Activated gamma-delta T cell (primary cell): ENCODE results near the gene TGFB1I1.
A peak's percentile ranks its signal among the peaks of the same experiment; 100 is the strongest.
"Not testable (repeated sequence)": the region's sequence is repeated elsewhere in the genome, so short reads cannot be mapped to it uniquely, and the experiment has no call there.

ENCODE experiments used
- DNase-seq: peaks from one replicate; lab custom pipeline; 2025; lab: John Stamatoyannopoulos, UW
- total RNA-seq, 2 donors: gene quantifications; one replicate each; lab custom pipeline; 2026; lab: John Stamatoyannopoulos, UW

TGFB1I1 gene
- total RNA-seq: 0.13 to 0.20 reads per million in 2 donors

- DNase-seq: no peak
These were observed at the start of gene TGFB1I1 for GRCh38 chr16:31471875-31472708. TGFB1I1 (plus strand) TSS chr16:31472152; CDS start chr16:31472189, 37 bp downstream.

- DNase-seq: no peak
These were observed 48.7 kb upstream of the TGFB1I1 start for GRCh38 chr16:31423241-31423640.

- no peak for DNase-seq
These were observed 48.2 kb upstream of the TGFB1I1 start for GRCh38 chr16:31423801-31424200.

- DNase-seq: peak; percentile 47
These were observed 44.3 kb upstream of the TGFB1I1 start for GRCh38 chr16:31427441-31428278.

GRCh38 chr16:31428279-31428597 is 43.7 kb upstream of the TGFB1I1 start, which contains the start of gene COX6A2:
COX6A2 (minus strand) TSS chr16:31428360; CDS start chr16:31428325, 35 bp downstream.
- DNase-seq: no peak

- DNase-seq: no peak
These were observed 43.2 kb upstream of the TGFB1I1 start for GRCh38 chr16:31428638-31429247.

- DNase-seq: no peak
These were observed 42.6 kb upstream of the TGFB1I1 start for GRCh38 chr16:31429314-31429713.

GRCh38 chr16:31429796-31430195 is 42.2 kb upstream of the TGFB1I1 start:
- DNase-seq: no peak

GRCh38 chr16:31430380-31431052 is 41.4 kb upstream of the TGFB1I1 start:
- DNase-seq: no peak

- DNase-seq: no peak
These were observed 36.4 kb upstream of the TGFB1I1 start for GRCh38 chr16:31435341-31436220.

GRCh38 chr16:31436221-31437045 is 35.5 kb upstream of the TGFB1I1 start:
- DNase-seq: no peak

GRCh38 chr16:31438414-31438813 is 33.5 kb upstream of the TGFB1I1 start:
- DNase-seq: no peak

- not testable (repeated sequence) for DNase-seq
These were observed 32.9 kb upstream of the TGFB1I1 start for GRCh38 chr16:31439023-31439422.

GRCh38 chr16:31439519-31439918 is 32.4 kb upstream of the TGFB1I1 start:
- no peak for DNase-seq

- DNase-seq: no peak
These were observed 31.3 kb upstream of the TGFB1I1 start for GRCh38 chr16:31440516-31441184.

GRCh38 chr16:31441956-31442355 is 30.0 kb upstream of the TGFB1I1 start:
- no peak for DNase-seq

GRCh38 chr16:31445931-31446330 is 26.0 kb upstream of the TGFB1I1 start:
- DNase-seq: not testable (repeated sequence)

GRCh38 chr16:31451201-31451600 is 20.8 kb upstream of the TGFB1I1 start:
- DNase-seq: no peak

- no peak for DNase-seq
These were observed 20.1 kb upstream of the TGFB1I1 start for GRCh38 chr16:31451681-31452351.
